ACHN (cell line): ENCODE results near the gene BHLHE23.
"Not testable (repeated sequence)": the region's sequence is repeated elsewhere in the genome, so short reads cannot be mapped to it uniquely, and the experiment has no call there.

Experiments
- DNase-seq: peaks from one replicate; pipeline ENCODE4 v3.0.0-alpha.2; 2015
- in situ Hi-C: cut with HindIII; loops from 2 replicates; pipeline ENCODE4 v1.10.0; 2017; ENCODE audit warnings: low sequenced_read_pairs, low pct_ligation_motif_present, low pct_unique_long_range_greater_than_20kb

BHLHE23 gene

DNA sequence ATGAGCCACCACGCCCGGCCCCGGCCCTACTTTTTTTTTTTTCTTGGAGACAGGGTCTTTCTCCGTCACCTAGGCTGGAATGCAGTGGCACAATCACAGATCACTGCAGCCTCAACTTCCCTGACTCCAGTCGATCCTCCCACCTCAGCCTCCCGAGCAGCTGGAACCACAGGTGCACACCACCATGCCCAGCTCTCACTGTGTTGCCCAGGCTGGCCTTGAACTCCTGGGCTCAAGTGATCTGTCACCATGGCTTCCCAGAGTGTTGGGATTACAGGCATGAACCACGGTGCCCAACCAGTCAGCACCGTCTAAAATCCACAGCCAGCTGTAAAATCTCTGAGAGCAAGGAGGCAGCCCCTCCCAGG lies 36.8 kb downstream of the BHLHE23 start:
- DNase-seq = no peak
- in situ Hi-C loops = no loop called here

DNA sequence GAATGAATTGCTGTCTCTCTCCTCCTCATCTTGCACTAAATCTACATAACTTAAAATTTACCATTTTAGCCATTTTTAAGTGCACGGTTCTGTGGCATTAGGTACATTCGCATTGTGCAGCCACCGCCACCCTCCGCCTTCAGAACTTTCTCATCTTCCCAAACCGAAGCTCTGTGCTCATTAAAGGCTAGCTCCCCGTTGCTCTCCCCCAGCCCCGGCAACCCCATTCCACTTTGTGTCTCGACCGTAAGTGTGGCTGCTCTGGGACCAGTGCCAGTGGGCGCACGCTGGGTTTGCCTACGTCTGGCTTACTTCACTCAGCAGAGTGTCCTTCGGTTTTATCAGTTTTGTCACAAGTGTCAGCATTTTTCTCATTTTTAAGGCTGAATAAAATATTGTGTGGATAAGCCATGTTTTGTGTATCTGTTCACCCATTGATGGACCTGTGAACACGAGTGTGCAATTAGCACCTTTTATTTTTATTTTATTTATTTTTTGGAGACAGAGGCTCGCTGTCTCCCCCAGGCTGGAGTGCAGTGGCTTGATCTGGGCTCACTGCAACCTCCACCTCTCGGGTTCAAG lies 37.5 kb downstream of the BHLHE23 start:
- DNase-seq = no peak
- in situ Hi-C loops = no loop called here

GRCh38 chr20:62968378-62969178 lies 38.2 kb downstream of the BHLHE23 start:
- DNase-seq = no peak
- in situ Hi-C loops = no loop called here

DNA sequence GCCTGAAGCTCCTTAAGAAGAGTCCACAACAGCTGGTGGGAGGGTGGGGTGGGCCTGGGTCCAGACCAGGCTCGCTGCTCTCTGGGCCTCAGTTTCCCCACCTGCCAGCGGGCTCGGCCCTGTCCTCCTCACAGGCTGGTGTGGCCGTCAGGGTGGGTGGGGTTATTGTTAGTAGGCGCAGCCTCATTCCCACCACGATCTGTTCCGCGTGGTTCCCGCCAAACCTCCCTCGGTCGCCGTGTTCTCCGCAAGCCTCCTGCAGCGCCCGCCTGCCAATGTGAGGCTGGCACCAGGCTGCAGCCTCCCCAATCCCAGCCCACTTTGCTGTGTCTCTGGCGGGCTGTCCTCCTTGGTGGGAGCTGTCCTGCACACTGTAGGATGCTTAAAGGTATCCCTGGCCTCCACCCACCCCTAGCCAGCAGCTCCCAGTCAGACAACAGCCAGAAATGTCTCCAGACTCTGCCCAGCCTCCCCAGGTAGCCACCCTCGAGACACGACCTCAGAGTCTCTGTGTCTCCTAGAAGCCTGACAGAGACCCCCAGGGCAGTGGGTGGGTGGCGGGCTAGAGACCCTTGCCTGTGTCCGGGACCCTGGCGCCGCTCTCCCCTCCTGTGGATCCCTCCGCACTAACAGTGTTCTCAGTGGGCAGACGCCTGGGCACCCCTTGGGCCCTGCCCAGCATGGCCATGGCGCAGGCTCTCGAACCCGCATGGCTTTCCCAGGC lies 39.0 kb downstream of the BHLHE23 start:
- in situ Hi-C loops = no loop called here
- DNase-seq = no peak

DNA sequence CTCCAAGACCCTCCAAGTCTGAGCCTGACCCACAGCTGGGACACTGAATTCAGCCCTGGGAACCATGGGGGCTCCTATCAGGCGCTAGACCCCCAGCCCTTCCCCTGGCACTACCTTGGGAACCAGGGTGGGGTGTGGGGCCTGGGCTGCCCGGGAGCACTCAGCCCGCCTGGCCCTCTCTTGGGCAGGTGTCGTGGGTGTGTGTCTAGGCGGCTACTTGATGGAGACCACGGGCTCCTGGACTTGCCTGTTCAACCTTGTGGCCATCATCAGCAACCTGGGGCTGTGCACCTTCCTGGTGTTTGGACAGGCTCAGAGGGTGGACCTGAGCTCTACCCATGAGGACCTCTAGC lies 39.6 kb downstream of the BHLHE23 start:
- no peak for DNase-seq
- in situ Hi-C loops = no loop called here

GRCh38 chr20:62966212-62967148 lies 40.3 kb downstream of the BHLHE23 start:
- in situ Hi-C loops = no loop called here
- no peak for DNase-seq

- DNase-seq = no peak
- in situ Hi-C loops = no loop called here
Observed at GRCh38 chr20:62965363-62965771, 41.4 kb downstream of the BHLHE23 start.

- DNase-seq = no peak
- in situ Hi-C loops = no loop called here
Observed at GRCh38 chr20:62964700-62965099, 42.1 kb downstream of the BHLHE23 start.

- no peak for DNase-seq
- in situ Hi-C loops = no loop called here
Observed at GRCh38 chr20:62963614-62964397, 43.0 kb downstream of the BHLHE23 start.

DNA sequence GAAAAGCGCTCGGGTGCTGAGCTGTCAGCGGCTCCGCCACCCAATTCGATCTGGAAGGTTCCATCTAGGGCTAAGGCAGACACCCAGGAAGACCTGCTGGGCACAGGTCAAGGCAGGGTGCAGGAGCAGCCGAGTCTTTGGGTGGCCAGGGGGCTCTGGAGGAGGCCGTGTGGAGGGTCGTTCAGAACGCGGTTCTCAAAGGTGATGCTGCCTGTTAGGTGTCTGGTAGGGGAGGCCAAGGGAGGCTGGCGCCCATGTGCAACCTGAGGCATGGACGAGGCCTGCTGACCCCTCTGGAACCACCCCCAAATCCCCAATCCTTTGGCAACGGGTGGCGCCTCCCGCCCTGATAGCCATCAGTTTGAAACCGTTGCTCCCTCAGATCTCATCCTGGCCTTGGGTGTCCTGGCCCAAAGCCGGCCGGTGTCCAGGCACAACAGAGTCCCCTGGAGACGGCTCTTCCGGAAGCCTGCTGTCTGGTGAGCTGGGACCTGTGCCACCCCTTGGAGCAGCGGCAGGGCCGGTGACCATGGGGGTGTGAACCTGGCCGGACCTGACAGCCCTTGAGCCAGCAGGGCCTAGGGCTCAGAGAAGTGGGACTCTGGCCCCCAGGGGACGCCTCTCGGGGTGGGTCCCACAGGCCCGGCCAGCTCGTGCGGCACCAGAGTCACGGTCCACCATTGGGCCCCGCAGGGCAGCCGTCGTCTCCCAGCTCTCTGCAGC lies 43.7 kb downstream of the BHLHE23 start:
- DNase-seq = no peak
- in situ Hi-C loops = no loop called here

GRCh38 chr20:62962221-62962879 lies 44.4 kb downstream of the BHLHE23 start:
- in situ Hi-C loops = no loop called here
- no peak for DNase-seq

GRCh38 chr20:62961799-62962198 lies 45.0 kb downstream of the BHLHE23 start:
- in situ Hi-C loops = no loop called here
- no peak for DNase-seq

- in situ Hi-C loops = no loop called here
- no peak for DNase-seq
Observed at GRCh38 chr20:62961310-62961783, 45.4 kb downstream of the BHLHE23 start.

- in situ Hi-C loops = not testable (repeated sequence)
Observed at GRCh38 chr20:62960446-62961309, 46.1 kb downstream of the BHLHE23 start.

DNA sequence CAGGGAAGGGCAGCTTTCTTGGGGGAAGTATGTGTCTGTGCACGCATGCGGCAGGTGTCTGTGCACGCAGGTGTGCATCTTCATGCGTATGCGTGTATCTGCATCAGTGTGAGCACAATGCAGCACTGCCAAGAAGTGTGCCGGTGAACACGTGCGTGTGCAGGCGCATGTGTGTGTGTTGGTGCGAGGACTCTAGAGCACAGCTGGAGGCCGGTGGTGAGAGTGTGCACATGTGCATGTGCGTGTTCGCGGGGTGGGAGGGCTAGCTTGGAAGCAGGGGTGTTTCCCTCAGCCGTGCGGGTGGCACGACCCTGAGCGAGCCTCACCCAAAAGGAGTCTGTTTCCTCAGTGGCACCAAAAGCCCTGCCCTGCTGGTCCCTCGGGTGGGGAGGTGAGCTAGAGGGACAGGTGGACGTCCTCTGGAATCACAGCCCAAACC lies 46.7 kb downstream of the BHLHE23 start:
- in situ Hi-C loops = no loop called here
- no peak for DNase-seq

More at GRCh38 chr20:62960446-62961309, 46.1 kb downstream of the BHLHE23 start:
- not testable (repeated sequence) for DNase-seq
